ENCODE measurements around the gene C1orf167. TPM values are rescaled to one million over a fixed set of nuclear protein-coding genes. Genes with fewer than 3 reads are reported as not detected.

Gene C1orf167
- total and polyA plus RNA-seq, 4 donors = 0.37 TPM; not detected in 3

GRCh38 chr1:11757047-11757446, 4.9 kb upstream of the C1orf167 start:
- no peaks in the 10 kb centered on the region for H3K36me3 ChIP-seq (ENCODE audit: control insufficient read depth in 4 of 4, insufficient read depth in 3 of 4, low read depth in 1 of 4, low read length in 3 of 4)
- H3K4me3 ChIP-seq (ENCODE audit: low read depth in 1 of 3, low read length in 3 of 3) = no peak overlapping the region
- WGBS = 96% methylated on average over 1 of the region's 1 CpG
- H3K27ac ChIP-seq (ENCODE audit: low read depth in 1 of 2, low read length in 2 of 2) = no peak overlapping the region
- no peaks in the 10 kb centered on the region for H3K9me3 ChIP-seq (ENCODE audit: control insufficient read depth in 4 of 4, low read length in 3 of 4)
- DNase-seq (ENCODE audit: low spot score) = no peak
- H3K9ac ChIP-seq (ENCODE audit: low read depth in 1 of 2, low read length in 2 of 2) = no peak overlapping the region
- H3K4me1 ChIP-seq (ENCODE audit: control insufficient read depth in 4 of 4, insufficient read depth in 4 of 4, low read length in 3 of 4) = peaks cover 0 to 4% (median 0%) of the 10 kb centered on the region in 4 donors
- TF ChIP-seq GABPA (IDR thresholded peaks at IDR 0.05 in 1 of 2, conservative IDR thresholded peaks at IDR 0.05 in 1 of 2) = no peak
- TF ChIP-seq TAF1 (conservative IDR thresholded peaks at IDR 0.05) = no peak
- no peak for TF ChIP-seq FOXA2 (IDR thresholded peaks at IDR 0.05)
- TF ChIP-seq, protein P1, sequence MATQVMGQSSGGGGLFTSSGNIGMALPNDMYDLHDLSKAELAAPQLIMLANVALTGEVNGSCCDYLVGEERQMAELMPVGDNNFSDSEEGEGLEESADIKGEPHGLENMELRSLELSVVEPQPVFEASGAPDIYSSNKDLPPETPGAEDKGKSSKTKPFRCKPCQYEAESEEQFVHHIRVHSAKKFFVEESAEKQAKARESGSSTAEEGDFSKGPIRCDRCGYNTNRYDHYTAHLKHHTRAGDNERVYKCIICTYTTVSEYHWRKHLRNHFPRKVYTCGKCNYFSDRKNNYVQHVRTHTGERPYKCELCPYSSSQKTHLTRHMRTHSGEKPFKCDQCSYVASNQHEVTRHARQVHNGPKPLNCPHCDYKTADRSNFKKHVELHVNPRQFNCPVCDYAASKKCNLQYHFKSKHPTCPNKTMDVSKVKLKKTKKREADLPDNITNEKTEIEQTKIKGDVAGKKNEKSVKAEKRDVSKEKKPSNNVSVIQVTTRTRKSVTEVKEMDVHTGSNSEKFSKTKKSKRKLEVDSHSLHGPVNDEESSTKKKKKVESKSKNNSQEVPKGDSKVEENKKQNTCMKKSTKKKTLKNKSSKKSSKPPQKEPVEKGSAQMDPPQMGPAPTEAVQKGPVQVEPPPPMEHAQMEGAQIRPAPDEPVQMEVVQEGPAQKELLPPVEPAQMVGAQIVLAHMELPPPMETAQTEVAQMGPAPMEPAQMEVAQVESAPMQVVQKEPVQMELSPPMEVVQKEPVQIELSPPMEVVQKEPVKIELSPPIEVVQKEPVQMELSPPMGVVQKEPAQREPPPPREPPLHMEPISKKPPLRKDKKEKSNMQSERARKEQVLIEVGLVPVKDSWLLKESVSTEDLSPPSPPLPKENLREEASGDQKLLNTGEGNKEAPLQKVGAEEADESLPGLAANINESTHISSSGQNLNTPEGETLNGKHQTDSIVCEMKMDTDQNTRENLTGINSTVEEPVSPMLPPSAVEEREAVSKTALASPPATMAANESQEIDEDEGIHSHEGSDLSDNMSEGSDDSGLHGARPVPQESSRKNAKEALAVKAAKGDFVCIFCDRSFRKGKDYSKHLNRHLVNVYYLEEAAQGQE (IDR thresholded peaks at IDR 0.05) = no peak
- TF ChIP-seq JUND (IDR thresholded peaks at IDR 0.05) = no peak
- TF ChIP-seq, protein P2, sequence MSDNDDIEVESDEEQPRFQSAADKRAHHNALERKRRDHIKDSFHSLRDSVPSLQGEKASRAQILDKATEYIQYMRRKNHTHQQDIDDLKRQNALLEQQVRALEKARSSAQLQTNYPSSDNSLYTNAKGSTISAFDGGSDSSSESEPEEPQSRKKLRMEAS (IDR thresholded peaks at IDR 0.05) = no peak
- TF ChIP-seq RXRA (IDR thresholded peaks at IDR 0.05) = no peak
- TF ChIP-seq SP1 (IDR thresholded peaks at IDR 0.05) = no peak
- TF ChIP-seq, protein P3, sequence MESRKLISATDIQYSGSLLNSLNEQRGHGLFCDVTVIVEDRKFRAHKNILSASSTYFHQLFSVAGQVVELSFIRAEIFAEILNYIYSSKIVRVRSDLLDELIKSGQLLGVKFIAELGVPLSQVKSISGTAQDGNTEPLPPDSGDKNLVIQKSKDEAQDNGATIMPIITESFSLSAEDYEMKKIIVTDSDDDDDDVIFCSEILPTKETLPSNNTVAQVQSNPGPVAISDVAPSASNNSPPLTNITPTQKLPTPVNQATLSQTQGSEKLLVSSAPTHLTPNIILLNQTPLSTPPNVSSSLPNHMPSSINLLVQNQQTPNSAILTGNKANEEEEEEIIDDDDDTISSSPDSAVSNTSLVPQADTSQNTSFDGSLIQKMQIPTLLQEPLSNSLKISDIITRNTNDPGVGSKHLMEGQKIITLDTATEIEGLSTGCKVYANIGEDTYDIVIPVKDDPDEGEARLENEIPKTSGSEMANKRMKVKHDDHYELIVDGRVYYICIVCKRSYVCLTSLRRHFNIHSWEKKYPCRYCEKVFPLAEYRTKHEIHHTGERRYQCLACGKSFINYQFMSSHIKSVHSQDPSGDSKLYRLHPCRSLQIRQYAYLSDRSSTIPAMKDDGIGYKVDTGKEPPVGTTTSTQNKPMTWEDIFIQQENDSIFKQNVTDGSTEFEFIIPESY (IDR thresholded peaks at IDR 0.05) = no peak
- TF ChIP-seq, protein P4, sequence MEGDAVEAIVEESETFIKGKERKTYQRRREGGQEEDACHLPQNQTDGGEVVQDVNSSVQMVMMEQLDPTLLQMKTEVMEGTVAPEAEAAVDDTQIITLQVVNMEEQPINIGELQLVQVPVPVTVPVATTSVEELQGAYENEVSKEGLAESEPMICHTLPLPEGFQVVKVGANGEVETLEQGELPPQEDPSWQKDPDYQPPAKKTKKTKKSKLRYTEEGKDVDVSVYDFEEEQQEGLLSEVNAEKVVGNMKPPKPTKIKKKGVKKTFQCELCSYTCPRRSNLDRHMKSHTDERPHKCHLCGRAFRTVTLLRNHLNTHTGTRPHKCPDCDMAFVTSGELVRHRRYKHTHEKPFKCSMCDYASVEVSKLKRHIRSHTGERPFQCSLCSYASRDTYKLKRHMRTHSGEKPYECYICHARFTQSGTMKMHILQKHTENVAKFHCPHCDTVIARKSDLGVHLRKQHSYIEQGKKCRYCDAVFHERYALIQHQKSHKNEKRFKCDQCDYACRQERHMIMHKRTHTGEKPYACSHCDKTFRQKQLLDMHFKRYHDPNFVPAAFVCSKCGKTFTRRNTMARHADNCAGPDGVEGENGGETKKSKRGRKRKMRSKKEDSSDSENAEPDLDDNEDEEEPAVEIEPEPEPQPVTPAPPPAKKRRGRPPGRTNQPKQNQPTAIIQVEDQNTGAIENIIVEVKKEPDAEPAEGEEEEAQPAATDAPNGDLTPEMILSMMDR (IDR thresholded peaks at IDR 0.05; ENCODE audit: low read depth, low read length, missing input control) = no peak
- TF ChIP-seq, protein P5, sequence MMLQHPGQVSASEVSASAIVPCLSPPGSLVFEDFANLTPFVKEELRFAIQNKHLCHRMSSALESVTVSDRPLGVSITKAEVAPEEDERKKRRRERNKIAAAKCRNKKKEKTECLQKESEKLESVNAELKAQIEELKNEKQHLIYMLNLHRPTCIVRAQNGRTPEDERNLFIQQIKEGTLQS (IDR thresholded peaks at IDR 0.05) = no peak
- TF ChIP-seq EGR1 (IDR thresholded peaks at IDR 0.05; ENCODE audit: low read depth in 2 of 2) = no peak
- no peak for TF ChIP-seq HNF4G (IDR thresholded peaks at IDR 0.05)
- no peak for TF ChIP-seq RAD21 (IDR thresholded peaks at IDR 0.05)
- H3K27me3 ChIP-seq (ENCODE audit: control insufficient read depth in 4 of 4, insufficient read depth in 4 of 4, low read length in 3 of 4) = peaks cover 0 to 6% (median 0%) of the 10 kb centered on the region in 4 donors

GRCh38 chr1:11759791-11760190, 2.2 kb upstream of the C1orf167 start:
- Histone ChIP-seq H3K9me3 (ENCODE audit: control insufficient read depth in 4 of 4, low read length in 3 of 4) (no peaks in the 10 kb centered on the region), H3K36me3 (ENCODE audit: control insufficient read depth in 4 of 4, insufficient read depth in 3 of 4, low read depth in 1 of 4, low read length in 3 of 4) (no peaks in the 10 kb centered on the region), H3K4me3 (ENCODE audit: low read depth in 1 of 3, low read length in 3 of 3) (no peak overlapping the region), H3K9ac (ENCODE audit: low read depth in 1 of 2, low read length in 2 of 2) (no peak overlapping the region), H3K27ac (ENCODE audit: low read depth in 1 of 2, low read length in 2 of 2) (no peak overlapping the region), H3K4me1 (ENCODE audit: control insufficient read depth in 4 of 4, insufficient read depth in 4 of 4, low read length in 3 of 4) (peaks cover 0 to 5% (median 0%) of the 10 kb centered on the region in 4 donors), H3K27me3 (ENCODE audit: control insufficient read depth in 4 of 4, insufficient read depth in 4 of 4, low read length in 3 of 4) (peaks cover 0 to 6% (median 0%) of the 10 kb centered on the region in 4 donors)
- no peak for DNase-seq (ENCODE audit: low spot score)
- no peak for TF ChIP-seq RXRA (IDR thresholded peaks at IDR 0.05)
- TF ChIP-seq, protein P3 (IDR thresholded peaks at IDR 0.05) = no peak
- TF ChIP-seq EGR1 (IDR thresholded peaks at IDR 0.05; ENCODE audit: low read depth in 2 of 2) = no peak
- TF ChIP-seq SP1 (IDR thresholded peaks at IDR 0.05) = no peak
- WGBS = 92% methylated on average over 4 of the region's 4 CpGs
